Stimulated activated CD4-positive, alpha-beta T cell treated with anti-CD3 and anti-CD28 coated beads, Interleukin-4, amount 100 ng/mL, for 4 hours (primary cell): ENCODE data around the gene TST.
A peak's percentile ranks its signal among the peaks of the same experiment; 100 is the strongest.

Experiments
- DNase-seq, 2 experiments: peaks; one replicate each; pipeline ENCODE4 v3.0.0-alpha.2; 2020

TST gene

DNA sequence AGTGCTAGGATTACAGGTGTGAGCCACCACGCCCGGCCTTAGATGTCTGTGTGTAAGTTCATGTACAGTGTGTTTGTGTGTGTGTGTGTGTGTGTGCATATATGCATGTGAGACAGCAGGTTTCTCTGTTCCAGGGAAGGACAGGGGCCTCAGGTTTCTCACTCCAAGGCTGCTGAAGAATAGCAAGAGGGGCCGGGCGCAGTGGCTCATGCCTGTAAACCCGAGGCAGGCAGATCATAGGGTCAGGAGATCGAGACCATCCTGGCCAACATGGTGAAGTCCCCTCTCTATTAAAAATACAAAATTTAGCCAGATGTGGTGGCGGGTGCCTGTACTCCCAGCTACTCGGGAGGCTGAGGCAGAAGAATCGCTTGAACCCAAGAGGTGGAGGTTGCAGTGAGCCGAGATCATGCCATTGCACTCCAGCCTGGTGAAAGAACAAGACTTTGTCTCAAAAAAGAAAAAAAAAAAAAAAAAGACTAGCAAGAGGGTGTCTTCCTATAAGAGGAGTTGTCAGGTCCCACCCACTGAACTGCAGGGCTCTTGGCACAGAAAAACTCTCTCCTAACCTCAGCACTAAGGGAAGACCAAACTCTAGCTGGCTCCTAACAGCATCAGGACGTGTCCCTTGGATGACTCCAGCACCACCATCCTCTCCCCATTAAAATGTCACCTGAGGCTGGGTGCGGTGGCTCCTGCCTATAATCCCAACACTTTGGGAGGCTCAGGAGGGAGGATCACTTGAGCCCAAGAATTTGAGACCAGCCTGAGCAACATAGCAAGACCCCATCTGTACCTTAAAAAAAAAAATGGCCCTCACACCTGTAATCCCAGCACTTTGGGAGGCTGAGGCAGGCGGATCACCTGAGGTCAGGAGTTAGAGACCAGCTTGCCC, 40.0 kb downstream of the TST start:
- no peak for DNase-seq

- peak; percentile 85 to 88 for DNase-seq
These were observed 41.1 kb downstream of the TST start for GRCh38 chr22:36977947-36978660.

- peak; percentile 76 to 78 for DNase-seq
These were observed 41.8 kb downstream of the TST start for GRCh38 chr22:36977401-36977861.

GRCh38 chr22:36976606-36977005, 42.6 kb downstream of the TST start:
- no peak for DNase-seq

DNA sequence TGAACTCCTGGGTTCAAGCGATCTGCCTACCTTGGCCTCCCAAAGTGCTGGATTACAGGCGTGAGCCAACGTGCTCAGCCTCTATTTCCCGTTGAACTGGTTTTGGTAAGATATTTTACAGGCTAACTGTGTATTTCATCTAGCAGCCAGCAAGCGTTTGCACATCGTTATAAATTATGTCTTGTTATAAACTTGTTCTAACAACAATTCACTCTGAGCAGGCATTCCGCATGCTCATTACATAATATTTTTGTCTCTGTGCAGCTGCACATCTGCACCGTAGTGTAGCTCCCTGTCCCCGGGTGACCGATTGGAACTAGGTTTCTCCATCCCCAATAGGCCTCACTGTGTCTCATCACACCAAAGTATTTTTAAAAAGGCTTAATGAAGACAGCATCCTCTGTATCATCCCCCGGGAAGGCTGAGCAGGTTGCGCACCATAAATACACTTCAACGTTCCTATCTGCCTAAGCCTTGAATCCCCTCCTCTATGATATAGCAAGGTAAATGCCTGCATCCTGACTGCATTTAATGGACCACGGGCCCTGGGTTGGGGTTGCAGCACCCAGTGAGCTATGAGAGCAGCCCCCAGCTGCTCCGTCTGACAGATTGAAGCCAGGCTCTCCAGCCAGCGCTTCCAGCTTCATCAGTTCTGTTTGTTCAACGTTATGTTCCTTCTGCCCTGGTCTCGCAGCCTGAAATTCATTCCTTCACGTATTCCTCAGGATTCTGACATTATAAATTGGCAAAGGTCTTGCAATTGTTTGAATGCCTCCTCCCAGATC, 47.7 kb downstream of the TST start:
- DNase-seq, result no peak

- no peak for DNase-seq
These were observed 50.8 kb downstream of the TST start for GRCh38 chr22:36968249-36968964.

- DNase-seq, result no peak
These were observed 52.3 kb downstream of the TST start for GRCh38 chr22:36966851-36967540.

DNA sequence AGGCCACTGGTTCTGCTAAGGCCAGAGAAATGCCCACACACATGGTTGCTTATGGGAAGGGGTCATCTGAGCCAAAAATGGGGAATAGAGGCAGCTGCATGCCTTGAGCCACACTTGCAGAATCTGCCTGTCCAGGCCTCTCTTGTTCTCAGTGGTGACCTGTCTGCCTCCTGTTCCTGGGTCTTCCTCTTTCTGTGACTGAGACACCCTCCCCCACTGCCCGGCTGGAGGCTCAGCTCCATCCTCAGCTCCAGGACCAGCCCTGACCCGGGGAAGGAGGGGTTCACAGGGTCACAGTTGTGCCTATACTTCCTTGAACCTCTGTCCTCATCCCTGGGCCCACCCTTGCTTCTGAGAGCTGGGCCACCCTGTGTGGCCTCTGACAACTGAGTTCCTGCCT, 53.6 kb downstream of the TST start:
- DNase-seq, result no peak

DNA sequence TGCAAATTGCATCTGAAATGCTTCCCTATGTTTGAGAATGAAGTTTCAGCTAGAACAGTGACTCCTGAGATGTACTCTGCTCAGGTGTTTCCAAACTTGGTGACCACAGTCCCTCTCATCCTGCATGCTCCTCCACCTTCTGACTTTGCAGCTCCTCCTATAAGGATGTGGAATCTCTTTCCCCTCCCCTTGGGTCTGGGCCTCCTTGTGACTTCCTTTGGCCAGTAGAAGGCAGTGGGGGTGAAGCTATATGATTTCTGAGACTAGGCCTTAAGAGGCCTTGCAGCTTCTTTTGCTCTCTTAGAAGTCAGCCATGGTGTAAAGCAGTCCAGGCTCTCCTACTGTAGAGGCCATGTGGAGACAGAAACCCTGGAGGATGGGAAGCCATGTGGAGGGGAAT, 55.1 kb downstream of the TST start:
- DNase-seq, result no peak

DNA sequence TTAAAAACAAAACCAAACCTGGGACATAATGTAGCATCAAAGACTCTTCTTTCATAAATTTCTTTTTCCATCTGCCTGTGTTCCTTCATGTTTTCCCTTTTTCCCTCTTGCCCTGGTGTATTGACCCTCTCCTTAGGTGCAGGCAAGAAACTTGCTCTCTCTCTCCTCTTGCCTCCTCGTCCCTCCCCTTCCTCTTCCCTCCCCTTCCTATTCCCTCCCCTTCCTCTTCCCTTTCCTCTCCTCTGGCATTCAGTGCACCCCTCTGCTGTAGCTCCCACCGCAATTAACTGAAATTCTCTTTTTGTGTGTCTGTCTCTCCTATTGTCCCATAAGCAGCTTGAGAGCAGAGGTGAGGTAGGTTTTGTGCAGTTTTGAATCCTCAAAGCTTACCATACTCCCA, 55.9 kb downstream of the TST start:
- no peak for DNase-seq

GRCh38 chr22:36961626-36962025, 57.6 kb downstream of the TST start:
- DNase-seq, result no peak
